Measurements from ENCODE around the gene PLEKHG5. TPM values are rescaled to one million over a fixed set of nuclear protein-coding genes. Genes with fewer than 3 reads are reported as not detected.

Gene PLEKHG5
- total RNA-seq, 2 experiments from 2014 or later = 5.0 to 6.1 TPM

GRCh38 chr1:6473974-6474814, 17.3 kb downstream of the PLEKHG5 start:
- ATAC-seq (ENCODE audit: poor library complexity) (no peak), DNase-seq (no peak)
- H3K9me3 Mint-ChIP-seq = no peaks in the 10 kb centered on the region
- ChIA-PET POLR2A (no interaction called here), CTCF (interaction anchor here (2.3 to 3.0 kb wide), 2 partner anchors 19 to 26 kb away, joined by 9 to 13 read pairs; no protein-coding TSS in a partner anchor)
- H3K27ac Mint-ChIP-seq = no peak overlapping the region
- intact Hi-C loops (cut with DNase I, micrococcal nuclease) = loop anchor here (2.0 kb wide), 3 partner anchors 13 to 51 kb away; no protein-coding TSS in a partner anchor
- no peak overlapping the region for H3K4me3 ChIP-seq (ENCODE audit: low read length)
- no peaks in the 10 kb centered on the region for H3K36me3 Mint-ChIP-seq (ENCODE audit: low read depth)
- no peak for TF ChIP-seq CTCF (IDR thresholded peaks at IDR 0.05)
- peaks cover 13% of the 10 kb centered on the region for H3K4me1 ChIP-seq (ENCODE audit: insufficient read depth, low read length)
- peaks cover 2% of the 10 kb centered on the region for H3K36me3 ChIP-seq (ENCODE audit: insufficient read depth, low read length)
- no peaks in the 10 kb centered on the region for H3K27me3 ChIP-seq (ENCODE audit: control insufficient read depth in 1 of 2, insufficient read depth in 2 of 2, low read length in 2 of 2)
- no peak overlapping the region for H3K4me3 Mint-ChIP-seq
- H3K9me3 ChIP-seq (ENCODE audit: control insufficient read depth in 1 of 2, insufficient read depth in 1 of 2, low read length in 2 of 2) = no peaks in the 10 kb centered on the region
- H3K27me3 Mint-ChIP-seq = no peaks in the 10 kb centered on the region
- no peak overlapping the region for H3K27ac ChIP-seq (ENCODE audit: low read depth in 1 of 2, low read length in 2 of 2)
- H3K4me1 Mint-ChIP-seq (ENCODE audit: low read depth) = peaks cover 8% of the 10 kb centered on the region

GRCh38 chr1:6473156-6473555, 18.3 kb downstream of the PLEKHG5 start:
- no peaks in the 10 kb centered on the region for H3K9me3 Mint-ChIP-seq
- Histone ChIP-seq H3K9me3 (ENCODE audit: control insufficient read depth in 1 of 2, insufficient read depth in 1 of 2, low read length in 2 of 2) (no peaks in the 10 kb centered on the region), H3K4me3 (ENCODE audit: low read length) (no peak overlapping the region), H3K27ac (ENCODE audit: low read depth in 1 of 2, low read length in 2 of 2) (no peak overlapping the region), H3K36me3 (ENCODE audit: insufficient read depth, low read length) (peaks cover 2% of the 10 kb centered on the region), H3K4me1 (ENCODE audit: insufficient read depth, low read length) (peaks cover 13% of the 10 kb centered on the region), H3K27me3 (ENCODE audit: control insufficient read depth in 1 of 2, insufficient read depth in 2 of 2, low read length in 2 of 2) (no peaks in the 10 kb centered on the region)
- peaks cover 8% of the 10 kb centered on the region for H3K4me1 Mint-ChIP-seq (ENCODE audit: low read depth)
- DNase-seq (no peak), ATAC-seq (ENCODE audit: poor library complexity) (no peak)
- no peaks in the 10 kb centered on the region for H3K36me3 Mint-ChIP-seq (ENCODE audit: low read depth)
- H3K27ac Mint-ChIP-seq = no peak overlapping the region
- H3K27me3 Mint-ChIP-seq = no peaks in the 10 kb centered on the region
- intact Hi-C loops (cut with DNase I, micrococcal nuclease) = no loop called here
- POLR2A ChIA-PET = no interaction called here
- TF ChIP-seq CTCF (IDR thresholded peaks at IDR 0.05) = no peak
- CTCF ChIA-PET = interaction anchor here (1.5 to 3.0 kb wide), 4 partner anchors 9 to 25 kb away, joined by 4 to 13 read pairs (median 10); no protein-coding TSS in a partner anchor
- H3K4me3 Mint-ChIP-seq = no peak overlapping the region

GRCh38 chr1:6472391-6472790, 19.1 kb downstream of the PLEKHG5 start:
- no peaks in the 10 kb centered on the region for H3K27me3 Mint-ChIP-seq
- no peak overlapping the region for H3K27ac Mint-ChIP-seq
- H3K4me1 ChIP-seq (ENCODE audit: insufficient read depth, low read length) = peaks cover 15% of the 10 kb centered on the region
- H3K27me3 ChIP-seq (ENCODE audit: control insufficient read depth in 1 of 2, insufficient read depth in 2 of 2, low read length in 2 of 2) = no peaks in the 10 kb centered on the region
- ChIA-PET POLR2A (interaction anchor here (0.6 to 0.7 kb wide), 2 partner anchors 13 to 14 kb away, joined by 3 read pairs; no protein-coding TSS in a partner anchor), CTCF (interaction anchor here (1.2 to 3.0 kb wide), 5 partner anchors 9 to 31 kb away, joined by 4 to 13 read pairs (median 9); no protein-coding TSS in a partner anchor)
- no peak overlapping the region for H3K4me3 ChIP-seq (ENCODE audit: low read length)
- peaks cover 8% of the 10 kb centered on the region for H3K4me1 Mint-ChIP-seq (ENCODE audit: low read depth)
- no peaks in the 10 kb centered on the region for H3K9me3 Mint-ChIP-seq
- H3K36me3 ChIP-seq (ENCODE audit: insufficient read depth, low read length) = peaks cover 2% of the 10 kb centered on the region
- H3K4me3 Mint-ChIP-seq = no peak overlapping the region
- DNase-seq (peak in 2 of 14 experiments; percentile 46 to 51), ATAC-seq (ENCODE audit: poor library complexity) (no peak)
- no peaks in the 10 kb centered on the region for H3K9me3 ChIP-seq (ENCODE audit: control insufficient read depth in 1 of 2, insufficient read depth in 1 of 2, low read length in 2 of 2)
- H3K27ac ChIP-seq (ENCODE audit: low read depth in 1 of 2, low read length in 2 of 2) = no peak overlapping the region
- TF ChIP-seq CTCF (IDR thresholded peaks at IDR 0.05) = no peak
- intact Hi-C loops (cut with DNase I, micrococcal nuclease) = no loop called here
- no peaks in the 10 kb centered on the region for H3K36me3 Mint-ChIP-seq (ENCODE audit: low read depth)

Data from CD4-positive, alpha-beta T cell (primary cell).